Activated CD8-positive, alpha-beta memory T cell treated with anti-CD3 and anti-CD28 coated beads for 1 hour (primary cell): ENCODE measurements around the gene UBALD2.
"Not testable (repeated sequence)": the region's sequence is repeated elsewhere in the genome, so short reads cannot be mapped to it uniquely, and the experiment has no call there.

Experiments used
- DNase-seq, 2 donors: peaks; one replicate each; pipeline ENCODE4 v3.0.0-alpha.2; 2020; ENCODE audit warnings: low read depth in 1 of 2; ENCODE audit errors: extremely low read depth in 1 of 2

Gene UBALD2

GRCh38 chr17:76265624-76266243 lies 586 bp downstream of the UBALD2 start:
- DNase-seq = no peak

- no peak for DNase-seq
Measured at GRCh38 chr17:76266244-76266938, 1.2 kb downstream of the UBALD2 start.

GRCh38 chr17:76267051-76267576 lies 2.0 kb downstream of the UBALD2 start:
- no peak for DNase-seq

GRCh38 chr17:76267581-76268001 lies 2.4 kb downstream of the UBALD2 start:
- DNase-seq = not testable (repeated sequence)

DNA sequence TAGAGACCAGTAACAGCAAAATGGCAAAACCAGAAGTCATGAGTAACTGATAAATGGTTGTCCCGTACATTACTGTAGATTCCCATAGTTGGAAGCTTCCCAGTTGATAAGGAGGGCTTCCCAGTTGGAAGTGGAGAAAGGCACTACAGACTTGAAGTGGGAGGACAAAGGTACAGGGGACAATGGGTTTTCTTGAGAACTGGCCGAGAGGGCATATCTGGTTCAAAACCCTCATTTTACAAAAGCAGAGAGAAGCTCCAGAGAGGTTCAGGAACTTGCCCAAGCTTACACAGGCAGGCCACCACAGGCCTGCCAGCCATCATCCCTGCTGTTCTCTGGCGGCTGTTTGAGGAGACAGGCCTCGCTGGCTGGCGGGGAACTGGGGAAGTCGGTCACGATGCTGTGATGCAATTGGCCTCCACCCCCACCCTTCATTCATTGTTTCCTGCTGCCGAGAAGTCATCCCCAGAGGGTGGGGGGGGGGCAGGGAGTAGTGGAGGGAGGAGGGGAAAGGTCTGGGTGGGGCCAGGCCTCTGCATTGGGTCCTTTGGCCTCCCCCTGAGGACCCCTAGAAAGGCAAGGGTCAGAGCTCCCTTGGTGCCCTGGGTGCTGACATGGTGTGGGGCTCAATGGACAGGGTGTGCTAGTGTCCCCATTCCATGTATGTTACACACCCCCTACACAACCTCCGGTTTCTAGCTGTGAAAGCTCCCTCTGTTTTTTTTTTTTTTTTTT lies 3.0 kb downstream of the UBALD2 start:
- peak in 1 of 2 donors; percentile 46 for DNase-seq

- DNase-seq = no peak
Measured at GRCh38 chr17:76268991-76269981, 4.1 kb downstream of the UBALD2 start.

GRCh38 chr17:76270127-76270592 lies 5.0 kb downstream of the UBALD2 start:
- DNase-seq = no peak

GRCh38 chr17:76270770-76271668 lies 5.9 kb downstream of the UBALD2 start:
- no peak for DNase-seq

GRCh38 chr17:76271669-76272540 lies 6.8 kb downstream of the UBALD2 start:
- peak in 1 of 2 donors; percentile 50 for DNase-seq

DNA sequence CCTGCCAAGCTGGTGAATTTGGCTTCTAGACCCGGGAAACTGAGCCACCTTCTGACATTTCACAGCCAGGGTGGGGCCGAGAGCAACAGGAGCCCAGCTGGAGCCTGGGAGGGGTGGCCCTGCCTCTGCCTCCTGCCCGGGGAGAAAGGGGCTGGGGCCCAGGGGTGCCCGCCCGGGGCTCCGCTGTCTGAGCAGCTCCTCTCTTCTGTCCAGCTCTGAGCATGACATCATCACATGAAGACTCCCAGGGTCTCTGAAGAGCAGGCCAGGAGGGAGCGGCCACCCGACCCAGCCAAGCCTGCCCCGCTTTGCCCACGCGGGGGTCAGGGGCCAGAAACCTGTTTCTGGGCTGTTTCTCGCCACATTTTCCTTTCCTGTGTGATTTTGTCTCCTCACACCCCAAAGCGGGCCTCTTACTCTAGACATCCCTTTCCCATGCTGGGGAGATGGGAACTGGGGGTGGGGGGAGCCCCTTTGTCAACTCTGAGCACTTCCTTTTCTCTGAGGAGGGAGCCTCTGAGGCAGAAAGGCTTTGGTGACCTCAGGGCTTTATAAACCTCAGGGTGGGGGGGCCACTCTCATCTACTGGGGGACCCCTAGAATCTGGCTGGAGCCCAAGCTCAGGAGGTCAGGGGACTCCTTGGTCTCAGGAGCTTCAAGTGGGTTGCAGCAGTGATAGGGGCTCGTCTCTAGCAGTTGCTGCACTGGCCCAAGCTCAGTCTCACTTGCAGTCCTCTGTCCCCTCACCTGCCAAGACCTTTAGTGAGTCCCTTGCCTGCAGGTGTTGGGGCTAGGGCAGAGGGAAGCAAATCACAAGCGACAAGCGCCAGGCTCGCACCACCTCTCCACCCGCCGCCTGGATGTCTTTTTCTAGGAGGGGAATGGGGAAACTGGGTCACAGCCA lies 7.6 kb downstream of the UBALD2 start:
- DNase-seq = no peak

DNA sequence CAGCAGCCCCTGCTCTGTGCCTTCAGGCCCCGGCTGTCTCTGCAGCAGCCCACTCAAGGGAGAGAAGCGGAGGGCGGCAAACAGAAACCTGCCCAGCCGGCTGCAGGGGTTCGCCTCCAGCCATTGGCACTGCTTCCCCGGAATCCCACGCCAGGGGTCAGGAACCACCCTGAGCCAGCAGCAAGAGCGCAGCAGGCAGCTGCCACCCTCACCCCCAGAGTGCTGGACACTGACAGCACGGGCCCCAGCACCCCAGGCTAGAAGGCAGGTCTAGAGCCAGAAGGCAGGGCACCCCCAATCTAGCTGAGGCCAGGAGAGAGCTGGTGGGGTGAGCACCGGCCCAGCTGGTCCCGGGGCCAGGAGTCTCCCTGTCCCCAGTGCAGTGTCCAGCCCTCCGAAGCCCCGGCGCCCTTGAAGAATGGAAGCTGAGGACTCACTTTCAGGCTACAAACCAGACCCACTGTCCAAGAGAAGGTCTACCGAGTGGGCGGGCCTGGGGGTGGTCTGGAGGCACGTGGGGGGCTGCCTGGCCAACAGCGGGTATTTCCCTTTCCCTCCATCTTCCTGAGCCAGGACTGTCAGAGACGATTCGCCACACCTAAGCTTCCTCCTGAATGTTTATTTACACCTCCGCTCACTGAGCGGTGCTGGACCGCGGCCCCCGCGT lies 8.4 kb downstream of the UBALD2 start:
- no peak for DNase-seq

- no peak for DNase-seq
Measured at GRCh38 chr17:76274112-76274956, 9.2 kb downstream of the UBALD2 start.

DNA sequence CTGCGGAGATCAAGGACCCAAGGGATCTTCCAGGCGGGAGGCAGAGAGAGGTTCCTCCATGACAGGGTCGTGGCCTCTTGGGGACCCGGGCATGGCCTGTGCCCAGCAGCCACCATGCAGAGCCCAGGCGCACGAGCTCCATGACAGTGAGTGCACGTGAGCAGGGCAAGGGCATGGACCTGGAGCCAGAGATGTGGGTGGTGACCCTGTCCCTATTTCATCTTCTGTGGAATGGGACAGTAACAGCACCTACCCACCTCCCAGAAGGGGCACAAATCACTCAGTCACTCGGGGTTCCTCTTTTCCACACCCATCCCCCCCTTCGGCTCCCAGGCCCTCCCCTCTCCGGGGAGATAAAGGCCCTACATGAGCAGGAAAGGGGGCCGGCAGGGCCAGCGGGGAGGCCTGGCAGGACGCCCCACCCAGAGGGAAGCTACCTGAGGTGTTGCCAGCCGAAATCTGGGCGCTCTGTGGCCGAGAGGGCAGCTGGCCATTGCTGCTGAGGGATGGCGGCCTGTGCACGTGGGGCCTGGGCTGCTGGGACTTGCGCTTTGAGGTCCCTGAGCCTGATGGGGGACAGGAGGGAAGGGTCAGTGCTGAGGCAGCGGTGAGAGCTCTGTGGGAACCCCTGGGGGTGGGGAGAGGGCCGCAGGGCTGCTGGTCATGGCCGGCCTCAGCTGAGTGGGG lies 10.4 kb downstream of the UBALD2 start:
- no peak for DNase-seq

DNA sequence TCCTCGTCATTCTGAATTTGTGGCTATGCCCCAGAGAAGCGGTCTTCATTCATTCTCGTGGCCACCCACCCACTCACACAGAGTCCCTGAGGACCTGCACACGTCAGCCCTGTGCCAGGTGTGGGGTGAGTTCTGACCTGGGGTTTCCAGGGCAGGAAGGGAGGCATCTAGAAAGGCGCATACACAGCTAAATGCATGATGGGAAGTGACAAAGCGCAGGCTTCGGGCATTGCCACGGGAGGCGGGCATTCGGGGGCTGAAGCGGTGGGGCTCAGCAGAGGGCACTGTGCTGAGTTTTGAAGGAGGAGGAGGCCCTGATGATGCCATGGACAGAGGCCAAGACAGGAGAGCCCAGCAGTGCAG lies 10.9 kb downstream of the UBALD2 start:
- DNase-seq = no peak
